ENCODE results near the gene MMP23B.
"Not testable (repeated sequence)": the region's sequence is repeated elsewhere in the genome, so short reads cannot be mapped to it uniquely, and the experiment has no call there.

MMP23B gene

DNA sequence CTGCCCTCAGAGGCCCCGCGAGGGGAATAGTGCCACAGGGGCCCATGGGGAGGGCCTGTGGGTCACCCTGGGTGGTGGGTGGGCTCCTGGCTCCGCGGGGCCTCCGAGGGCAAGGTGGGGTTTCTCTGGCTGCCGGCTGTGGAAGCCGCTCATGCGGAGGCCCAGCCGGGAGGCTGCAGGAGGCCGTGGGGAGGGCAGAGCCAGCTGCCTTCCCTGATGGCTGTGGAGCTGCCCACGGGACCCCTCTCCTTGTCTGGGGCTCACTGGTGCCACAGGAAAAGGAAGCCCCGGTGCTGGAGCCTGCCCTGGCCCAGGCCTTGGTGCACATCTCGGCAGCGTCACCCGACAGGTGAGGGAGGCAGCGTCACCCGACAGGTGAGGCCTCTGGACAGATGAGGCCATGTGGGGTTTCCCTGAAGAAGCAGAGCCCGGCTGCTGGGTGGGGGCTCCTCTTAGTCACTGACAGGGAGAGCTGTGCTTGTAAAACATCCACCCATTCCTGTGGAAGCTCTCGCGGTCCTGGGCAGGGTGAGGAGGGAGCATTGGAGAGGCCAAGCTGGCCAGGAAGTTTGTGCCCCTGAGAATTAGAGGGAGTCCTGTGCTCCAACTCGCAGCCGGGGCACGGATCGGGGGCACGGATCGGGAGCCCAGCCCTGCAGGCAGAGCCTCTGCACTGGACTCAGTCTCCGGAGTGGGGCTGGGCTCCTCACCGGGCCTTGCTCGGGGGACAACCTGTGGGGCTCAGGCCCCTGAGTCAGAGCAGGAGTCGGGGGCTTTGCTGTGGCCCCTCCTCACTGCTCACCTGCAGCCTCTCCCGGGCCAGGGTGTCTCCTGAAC, 10.6 kb upstream of the MMP23B start:
- DNase-seq = no peak

DNA sequence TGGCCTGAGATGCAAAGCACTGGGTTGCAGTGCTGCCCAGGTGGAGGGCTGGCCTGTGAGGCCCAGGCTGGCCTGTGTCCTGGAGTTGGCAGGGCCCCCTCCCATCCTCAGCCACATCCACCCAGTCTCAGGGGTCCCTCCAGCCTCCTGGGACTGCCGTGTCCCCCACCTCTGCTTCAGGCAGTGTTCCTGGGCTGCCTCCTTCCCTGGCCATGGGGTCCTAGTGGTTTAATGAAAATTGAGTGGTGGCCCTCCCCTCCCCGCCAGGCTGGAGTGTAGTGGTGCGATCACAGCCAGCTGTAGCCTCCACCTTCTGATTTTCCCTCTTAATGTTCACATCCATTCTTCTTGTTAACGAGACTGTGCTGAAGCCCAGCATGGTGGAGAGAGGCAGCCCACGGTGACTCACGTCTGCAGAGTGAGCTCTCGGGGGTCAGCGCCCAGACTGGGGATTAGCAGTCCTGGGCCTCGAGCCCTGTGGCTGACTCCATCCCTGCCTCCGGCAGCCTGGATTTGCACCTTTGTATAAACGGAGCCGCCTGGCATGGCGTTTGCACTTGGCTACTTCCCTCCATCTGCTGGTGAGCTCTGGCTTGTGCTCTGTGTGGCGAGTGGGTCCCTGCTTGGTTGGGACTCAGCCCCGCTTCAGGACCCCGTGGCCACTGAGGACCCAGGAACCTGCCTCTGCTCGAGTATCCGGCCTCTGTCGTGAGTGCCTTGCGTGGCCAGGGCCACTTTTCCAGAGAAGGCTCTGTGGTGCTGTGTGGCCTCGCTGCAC, 9.8 kb upstream of the MMP23B start:
- DNase-seq = peak; percentile 34

DNA sequence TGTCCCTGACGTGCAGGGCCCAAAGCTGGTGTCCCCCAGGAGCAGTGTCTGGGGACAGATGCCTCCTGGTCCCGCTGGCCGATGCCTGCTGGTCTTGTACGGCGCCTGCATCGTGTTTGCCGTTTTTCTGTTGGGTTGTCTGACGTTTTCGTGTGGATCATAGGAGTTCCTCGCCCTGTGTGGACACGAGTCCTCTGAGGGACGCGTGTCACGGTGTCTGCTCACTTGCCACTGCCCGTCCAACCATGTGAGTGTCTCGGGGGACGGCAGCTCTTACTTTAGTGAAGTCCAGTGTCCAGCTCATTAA, 9.2 kb upstream of the MMP23B start:
- DNase-seq = no peak

DNA sequence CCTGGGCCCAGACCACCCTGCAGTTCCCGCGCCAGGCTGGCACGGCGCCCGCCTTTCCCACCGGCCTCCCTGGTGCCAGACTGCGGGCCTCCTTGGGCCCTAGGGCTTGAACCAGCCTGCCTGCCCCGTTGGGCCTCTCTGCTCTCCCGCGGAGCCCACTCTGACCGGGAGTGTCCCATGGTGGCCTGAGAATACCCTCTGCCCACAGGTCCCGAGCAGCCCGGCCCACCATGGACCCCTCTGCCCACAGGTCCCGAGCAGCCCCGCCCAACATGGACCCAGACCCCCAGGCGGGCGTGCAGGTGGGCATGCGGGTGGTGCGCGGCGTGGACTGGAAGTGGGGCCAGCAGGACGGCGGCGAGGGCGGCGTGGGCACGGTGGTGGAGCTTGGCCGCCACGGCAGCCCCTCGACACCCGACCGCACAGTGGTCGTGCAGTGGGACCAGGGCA, 8.8 kb upstream of the MMP23B start:
- DNase-seq = no peak

DNA sequence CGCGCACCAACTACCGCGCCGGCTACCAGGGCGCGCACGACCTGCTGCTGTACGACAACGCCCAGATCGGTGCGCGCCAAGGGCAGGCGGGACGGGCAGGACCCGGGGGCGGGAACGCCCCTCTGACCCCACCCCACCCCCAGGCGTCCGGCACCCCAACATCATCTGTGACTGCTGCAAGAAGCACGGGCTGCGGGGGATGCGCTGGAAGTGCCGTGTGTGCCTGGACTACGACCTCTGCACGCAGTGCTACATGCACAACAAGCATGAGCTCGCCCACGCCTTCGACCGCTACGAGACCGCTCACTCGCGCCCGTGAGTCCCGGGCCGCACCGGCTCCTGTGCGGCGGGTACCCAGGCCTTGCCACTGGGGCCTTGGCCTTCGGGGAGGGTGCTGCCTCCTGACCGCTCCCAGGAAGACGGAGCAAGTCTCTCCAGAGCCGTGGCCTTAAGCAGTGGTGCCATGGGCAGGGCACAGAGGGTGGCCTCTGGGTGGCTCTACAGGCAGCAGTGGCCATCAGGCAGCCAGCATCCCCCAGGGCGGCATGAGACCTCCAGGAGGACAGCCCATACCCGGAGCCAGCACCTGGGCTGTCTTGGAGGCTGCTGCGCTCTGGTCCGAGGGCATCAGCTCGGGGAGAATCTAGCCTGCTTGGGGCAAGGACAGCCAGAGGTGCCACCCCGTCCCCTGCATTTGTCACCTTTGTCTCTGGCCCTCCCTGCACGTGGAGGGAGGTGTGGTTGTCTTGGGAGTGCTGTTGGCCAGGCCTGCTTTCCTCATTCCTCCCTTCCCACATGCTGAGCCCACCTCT, 8.1 kb upstream of the MMP23B start:
- DNase-seq = no peak

DNA sequence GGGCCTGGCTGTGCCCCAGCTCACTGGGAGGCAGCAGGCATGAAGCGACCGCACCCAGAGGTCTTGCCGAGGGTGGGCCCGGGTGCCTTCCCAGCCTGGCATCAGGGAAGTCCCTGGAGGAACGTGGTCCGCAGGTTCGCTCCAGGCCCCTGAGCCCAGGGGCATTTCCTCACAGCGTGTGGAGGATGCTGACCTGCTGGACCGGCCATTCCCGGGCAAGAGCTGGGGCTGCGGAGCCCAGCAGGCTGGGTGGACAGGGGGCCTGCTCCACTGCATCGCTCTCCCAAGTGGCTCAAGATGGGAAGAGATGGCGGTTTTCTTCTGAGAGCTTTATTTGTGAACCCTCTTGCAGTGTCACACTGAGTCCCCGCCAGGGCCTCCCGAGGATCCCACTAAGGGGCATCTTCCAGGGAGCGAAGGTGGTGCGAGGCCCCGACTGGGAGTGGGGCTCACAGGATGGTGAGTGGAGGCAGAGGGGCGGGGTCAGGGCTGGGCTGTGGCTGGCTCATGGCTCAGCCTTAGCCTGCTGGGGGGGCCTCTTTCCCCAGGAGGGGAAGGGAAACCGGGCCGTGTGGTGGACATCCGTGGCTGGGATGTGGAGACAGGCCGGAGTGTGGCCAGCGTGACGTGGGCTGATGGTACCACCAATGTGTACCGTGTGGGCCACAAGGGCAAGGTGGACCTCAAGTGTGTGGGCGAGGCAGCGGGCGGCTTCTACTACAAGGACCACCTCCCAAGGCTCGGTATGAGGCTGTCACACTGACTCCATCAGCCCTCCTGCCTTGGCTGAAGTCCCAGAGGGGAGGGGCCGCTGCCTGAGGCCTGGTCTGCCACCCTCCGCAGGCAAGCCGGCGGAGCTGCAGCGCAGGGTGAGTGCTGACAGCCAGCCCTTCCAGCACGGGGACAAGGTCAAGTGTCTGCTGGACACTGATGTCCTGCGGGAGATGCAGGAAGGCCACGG, 7.2 kb upstream of the MMP23B start:
- peak; percentile 26 for DNase-seq

DNA sequence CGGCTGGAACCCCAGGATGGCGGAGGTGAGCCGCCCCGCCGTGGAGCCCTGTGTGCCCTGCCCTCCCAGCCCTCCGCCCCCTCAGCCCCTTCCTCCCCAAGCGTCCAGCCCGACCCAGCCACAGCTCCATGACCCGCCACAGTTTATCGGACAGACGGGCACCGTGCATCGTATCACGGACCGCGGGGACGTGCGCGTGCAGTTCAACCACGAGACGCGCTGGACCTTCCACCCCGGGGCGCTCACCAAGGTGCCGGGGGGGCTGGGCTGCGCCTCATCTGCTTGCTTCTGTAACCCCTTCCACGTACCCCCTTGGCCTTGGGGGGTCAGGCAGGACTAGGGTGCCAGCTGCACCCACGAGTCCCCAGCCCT, 6.6 kb upstream of the MMP23B start:
- no peak for DNase-seq

DNA sequence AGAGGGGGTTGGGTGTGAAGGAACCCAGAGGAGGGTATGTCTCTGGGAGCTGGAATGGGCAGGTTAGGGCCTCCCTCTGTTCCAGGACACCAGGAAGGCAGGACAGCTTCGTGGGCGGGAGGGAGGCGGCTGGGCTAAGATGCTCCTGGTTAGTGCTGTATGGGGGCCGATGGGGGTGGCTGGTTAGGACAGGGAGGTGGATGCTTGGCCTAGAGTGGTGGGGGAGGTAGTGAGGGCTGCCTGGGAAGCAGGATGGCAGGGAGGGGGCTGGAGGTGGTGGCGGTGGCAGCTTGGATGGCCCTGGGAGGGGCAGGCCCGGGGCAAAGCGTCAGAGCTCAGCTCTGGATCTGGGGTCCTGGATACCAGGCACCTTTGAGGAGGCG, 6.2 kb upstream of the MMP23B start:
- no peak for DNase-seq

DNA sequence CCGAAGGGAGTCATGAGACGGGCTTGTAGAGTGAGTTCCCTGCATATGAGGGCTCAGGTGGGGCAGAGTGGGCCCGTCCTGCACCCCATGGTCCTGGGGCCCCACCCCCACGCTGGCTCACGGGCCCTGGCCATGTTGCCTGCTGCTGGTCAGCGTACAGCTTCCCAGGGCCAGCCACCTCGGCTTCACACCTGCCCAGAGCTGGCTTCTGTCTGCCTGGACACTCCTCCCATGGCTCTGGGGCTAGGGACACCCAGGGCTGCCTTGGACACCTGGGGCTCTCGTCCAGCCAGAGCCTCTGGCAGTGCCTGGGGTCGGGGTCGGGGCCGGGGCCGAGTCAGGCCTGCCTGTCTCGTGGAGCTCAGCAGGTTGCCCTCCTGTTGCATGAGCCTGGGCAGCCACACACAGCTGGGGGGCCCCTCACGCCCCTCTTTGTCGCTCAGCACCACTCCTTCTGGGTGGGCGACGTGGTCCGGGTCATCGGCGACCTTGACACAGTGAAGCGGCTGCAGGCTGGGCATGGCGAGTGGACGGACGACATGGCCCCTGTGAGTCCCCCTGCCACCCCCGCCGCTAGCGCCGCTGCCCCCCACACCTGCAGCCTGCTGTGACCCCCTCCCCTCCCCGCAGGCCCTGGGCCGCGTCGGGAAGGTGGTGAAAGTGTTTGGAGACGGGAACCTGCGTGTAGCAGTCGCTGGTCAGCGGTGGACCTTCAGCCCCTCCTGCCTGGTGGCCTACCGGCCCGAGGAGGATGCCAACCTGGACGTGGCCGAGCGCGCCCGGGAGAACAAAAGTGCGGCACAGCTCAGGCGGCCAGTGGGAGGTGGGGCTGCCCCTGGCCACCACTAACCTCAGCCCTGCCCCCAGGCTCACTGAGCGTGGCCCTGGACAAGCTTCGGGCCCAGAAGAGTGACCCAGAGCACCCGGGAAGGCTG, 5.5 kb upstream of the MMP23B start:
- no peak for DNase-seq

DNA sequence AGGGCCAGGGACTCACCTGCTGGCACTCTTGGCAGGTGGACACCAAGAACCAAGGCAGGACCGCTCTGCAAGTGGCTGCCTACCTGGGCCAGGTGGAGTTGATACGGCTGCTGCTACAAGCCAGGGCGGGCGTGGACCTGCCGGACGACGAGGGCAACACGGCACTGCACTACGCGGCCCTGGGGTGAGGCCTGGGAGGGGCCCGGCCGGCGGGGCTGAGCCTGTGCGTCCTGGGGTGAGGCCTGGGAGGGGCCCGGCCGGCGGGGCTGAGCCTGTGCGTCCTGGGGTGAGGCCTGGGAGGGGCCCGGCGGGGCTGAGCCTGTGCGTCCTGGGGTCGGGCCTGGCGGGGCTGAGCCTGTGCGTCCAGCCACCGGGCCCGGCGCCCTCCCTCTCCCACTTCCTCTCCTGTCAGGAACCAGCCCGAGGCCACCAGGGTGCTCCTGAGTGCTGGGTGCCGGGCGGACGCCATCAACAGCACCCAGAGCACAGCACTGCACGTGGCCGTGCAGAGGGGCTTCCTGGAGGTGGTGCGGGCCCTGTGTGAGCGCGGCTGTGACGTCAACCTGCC, 4.6 kb upstream of the MMP23B start:
- no peak for DNase-seq

DNA sequence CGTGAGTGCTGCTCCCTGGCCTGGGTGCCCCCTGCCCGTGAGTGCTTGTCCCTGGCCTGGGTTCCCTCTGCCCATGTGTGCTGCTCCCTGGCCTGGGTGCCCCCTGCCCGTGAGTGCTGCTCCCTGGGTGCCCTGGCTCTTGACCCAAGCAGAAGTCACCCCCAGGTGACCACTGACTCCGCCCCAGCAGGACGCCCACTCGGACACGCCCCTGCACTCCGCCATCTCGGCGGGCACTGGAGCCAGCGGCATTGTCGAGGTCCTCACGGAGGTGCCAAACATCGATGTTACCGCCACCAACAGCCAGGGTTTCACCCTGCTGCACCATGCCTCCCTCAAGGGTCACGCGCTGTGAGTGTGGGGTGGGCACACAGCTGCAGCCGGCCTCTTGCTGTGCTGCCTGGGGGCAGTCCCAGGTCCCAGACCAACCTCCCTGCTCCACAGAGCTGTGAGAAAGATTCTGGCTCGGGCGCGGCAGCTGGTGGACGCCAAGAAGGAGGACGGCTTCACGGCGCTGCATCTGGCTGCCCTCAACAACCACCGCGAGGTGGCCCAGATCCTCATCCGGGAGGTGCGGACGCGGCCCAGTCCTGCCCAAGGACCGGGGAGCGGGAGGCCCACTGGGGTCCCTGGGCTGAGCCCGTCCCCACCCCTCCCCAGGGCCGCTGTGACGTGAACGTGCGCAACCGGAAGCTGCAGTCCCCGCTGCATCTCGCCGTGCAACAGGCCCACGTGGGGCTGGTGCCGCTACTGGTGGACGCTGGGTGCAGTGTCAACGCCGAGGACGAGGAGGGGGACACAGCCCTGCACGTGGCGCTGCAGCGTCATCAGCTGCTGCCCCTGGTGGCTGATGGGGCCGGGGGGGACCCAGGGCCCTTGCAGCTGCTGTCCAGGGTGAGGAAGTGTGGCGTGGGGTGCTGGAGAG, 3.9 kb upstream of the MMP23B start:
- DNase-seq = no peak

DNA sequence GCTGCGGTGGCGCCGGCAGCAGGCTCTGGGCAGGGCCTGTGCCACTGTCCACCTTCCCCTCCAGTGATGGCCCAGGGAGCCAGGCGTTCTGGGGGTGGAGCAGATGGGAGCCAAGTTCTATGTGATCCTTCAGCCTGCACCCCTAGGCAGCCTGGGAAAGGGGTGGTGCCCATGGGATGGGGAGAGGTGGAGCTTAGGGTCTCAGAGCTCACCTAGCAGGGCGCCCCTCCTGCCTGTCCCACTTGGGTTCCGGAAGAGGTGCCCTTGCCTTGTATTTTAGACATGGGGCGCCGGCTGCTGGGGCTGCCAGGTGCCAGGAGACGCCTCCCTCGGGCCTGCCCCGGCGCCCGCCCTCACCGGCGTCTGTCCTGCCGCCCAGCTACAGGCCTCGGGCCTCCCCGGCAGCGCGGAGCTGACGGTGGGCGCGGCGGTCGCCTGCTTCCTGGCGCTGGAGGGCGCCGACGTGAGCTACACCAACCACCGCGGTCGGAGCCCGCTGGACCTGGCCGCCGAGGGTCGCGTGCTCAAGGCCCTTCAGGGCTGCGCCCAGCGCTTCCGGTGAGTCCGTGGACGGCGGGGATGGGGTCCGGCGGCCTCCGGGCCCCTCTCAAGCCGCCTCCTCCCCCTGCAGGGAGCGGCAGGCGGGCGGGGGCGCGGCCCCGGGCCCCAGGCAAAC, 3.1 kb upstream of the MMP23B start:
- no peak for DNase-seq

DNA sequence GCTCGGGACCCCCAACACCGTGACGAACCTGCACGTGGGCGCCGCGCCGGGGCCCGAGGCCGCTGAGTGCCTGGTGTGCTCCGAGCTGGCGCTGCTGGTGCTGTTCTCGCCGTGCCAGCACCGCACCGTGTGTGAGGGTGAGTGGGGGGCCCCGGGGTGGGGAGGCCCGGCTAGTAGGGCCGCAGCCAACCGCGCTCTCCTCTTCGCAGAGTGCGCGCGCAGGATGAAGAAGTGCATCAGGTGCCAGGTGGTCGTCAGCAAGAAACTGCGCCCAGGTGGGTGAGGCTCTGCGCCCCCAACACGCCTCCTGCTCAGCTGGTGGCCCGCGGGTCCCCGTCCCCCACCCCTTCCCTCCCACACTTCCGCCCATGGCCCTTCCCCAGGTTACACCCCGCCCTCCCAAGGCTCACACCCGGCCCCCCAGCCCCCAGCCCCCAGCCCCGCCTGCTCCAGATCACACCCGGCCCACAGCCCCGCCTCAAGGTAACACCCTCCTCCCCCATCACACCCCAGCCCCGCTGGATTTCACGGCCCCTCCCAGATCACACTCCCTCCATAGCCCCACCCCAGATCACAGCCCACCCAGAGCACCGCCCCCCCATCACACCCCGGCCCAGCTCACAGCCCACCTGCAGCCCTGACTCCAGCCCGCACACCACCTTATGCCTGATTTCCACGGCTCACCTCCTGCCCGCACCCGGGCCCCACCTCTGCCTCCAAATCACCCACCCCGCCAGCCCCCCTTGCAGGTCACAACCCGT, 2.4 kb upstream of the MMP23B start:
- no peak for DNase-seq

DNA sequence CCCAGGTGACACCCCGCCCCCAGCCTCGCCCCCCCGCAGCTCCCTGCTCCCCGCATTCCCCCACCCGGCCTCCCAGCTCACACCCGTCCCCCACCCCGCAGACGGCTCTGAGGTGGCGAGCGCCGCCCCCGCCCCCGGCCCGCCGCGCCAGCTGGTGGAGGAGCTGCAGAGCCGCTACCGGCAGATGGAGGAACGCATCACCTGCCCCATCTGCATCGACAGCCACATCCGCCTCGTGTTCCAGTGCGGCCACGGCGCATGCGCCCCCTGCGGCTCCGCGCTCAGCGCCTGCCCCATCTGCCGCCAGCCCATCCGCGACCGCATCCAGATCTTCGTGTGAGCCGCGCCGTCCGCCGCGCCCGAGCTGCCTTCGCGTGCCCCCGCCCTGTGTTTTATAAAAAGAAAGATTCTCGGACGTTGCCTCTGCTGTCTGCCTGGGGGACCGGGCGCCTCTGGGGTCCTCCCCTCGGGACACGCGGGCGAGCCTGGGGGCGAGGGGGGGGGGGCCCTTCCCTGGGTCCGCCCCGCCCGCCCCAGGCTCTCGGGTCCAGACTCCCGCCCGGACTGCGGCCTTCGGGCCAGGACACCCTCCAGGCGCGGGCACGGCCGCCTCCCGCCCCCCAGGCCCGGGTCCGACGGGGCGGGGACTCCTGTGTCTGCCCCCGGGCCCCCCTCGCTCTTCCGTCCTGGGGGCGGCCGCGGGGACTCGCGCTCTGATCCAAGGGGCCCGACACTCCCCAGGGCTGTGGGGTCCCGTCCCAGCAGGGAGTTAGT, 1.6 kb upstream of the MMP23B start:
- DNase-seq = peak; percentile 73

DNA sequence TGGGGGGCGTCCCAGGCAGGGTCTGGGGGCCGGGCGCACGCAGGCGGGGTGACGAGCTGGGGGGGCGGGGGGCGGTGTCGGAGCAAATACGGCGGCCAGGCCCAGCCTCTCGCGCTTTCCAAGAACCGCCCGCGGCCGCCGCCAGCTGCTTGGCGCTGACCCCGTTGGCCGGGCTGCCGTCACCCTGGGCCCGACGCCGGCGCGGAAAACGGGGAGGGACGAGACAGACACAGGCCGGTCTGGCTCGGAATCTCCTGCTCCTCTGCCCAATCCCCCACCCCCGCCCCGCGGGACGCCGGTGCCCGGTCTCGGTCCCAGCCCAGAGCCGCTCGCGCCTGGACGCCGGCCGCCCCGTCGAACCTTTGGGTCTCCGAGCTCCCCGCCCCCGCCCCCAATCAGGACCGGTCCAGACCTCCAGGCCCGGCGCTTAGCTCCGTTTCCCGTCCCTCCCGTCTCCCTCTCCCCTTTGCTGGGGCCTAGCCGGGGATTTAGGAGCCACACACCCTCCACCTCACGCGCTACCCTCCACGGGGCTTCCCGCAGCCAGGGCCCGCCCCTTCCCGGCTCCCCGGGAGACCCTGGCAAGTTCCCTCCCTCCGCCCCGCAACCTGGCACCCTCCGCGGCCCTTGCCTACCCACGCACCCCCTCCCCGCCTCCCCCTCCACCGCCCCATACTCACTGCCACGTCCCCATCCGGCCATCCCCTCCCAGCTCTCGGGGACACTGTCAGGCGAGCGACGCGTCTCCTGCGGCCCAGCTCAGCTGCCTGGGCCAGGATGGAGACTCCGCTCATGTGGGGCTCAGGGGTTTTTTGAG, 800 bp upstream of the MMP23B start:
- DNase-seq = no peak

DNA sequence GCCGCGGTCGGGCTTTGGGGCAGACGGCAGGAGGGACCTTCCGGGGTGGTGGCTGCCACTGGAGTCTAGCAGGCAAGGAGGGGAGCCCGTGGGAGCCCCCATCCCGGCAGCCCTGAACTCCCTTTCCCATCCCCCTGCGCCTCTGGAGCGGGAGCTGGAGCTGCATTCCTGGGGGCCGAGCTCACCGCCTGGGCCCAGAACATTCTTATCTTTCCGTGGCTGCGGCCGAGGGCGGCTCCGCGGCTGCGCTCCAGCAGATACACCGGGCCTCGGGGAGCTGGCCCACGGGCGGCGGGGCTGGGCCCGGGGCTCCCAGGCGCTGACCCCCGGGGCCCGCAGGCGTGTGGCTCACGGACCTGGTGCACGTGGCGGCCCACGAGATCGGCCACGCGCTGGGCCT, 1.4 kb downstream of the MMP23B start:
- DNase-seq = not testable (repeated sequence)

DNA sequence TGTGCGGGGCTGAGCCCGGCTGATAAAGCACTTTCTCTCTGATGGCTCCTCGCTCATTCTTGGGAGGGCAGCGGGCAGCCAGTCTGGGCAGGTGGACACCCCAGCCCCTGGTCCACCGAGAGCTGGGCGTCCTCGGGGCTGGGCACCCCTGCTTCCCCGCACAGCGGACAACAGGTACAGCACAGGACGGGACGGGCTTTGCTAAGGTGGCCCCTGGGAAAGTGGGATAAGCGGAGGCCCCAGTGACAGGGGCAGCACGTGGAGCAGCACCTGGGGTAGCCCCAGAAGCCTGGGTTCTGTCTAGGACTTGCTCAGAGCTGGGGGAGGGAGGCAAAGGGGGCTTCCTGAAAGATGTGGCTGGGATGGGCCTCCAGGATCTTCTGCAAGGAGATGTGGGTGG, 2.6 kb downstream of the MMP23B start:
- DNase-seq = not testable (repeated sequence)
